Chondrocyte (in vitro differentiated cells): ENCODE results near the gene RASL11B. TPM values are rescaled to one million over a fixed set of nuclear protein-coding genes. Genes with fewer than 3 reads are reported as not detected.

ENCODE experiments used
- DNase-seq: peaks from one replicate; pipeline ENCODE4 v3.0.0; 2021; ENCODE audit warnings: mixed read lengths, low spot score
- H3K27ac Mint-ChIP-seq: one replicate; pipeline ENCODE4 v1.8.0; 2021; ENCODE audit warnings: mild to moderate bottlenecking, moderate library complexity, mixed read lengths; ENCODE audit not compliant: unreplicated experiment
- H3K27me3 Mint-ChIP-seq: 2 replicates; pipeline ENCODE4 v1.8.0; 2021; ENCODE audit warnings: low read depth, mixed read lengths
- H3K36me3 Mint-ChIP-seq: 2 replicates; pipeline ENCODE4 v1.8.0; 2021; ENCODE audit warnings: low read depth, mixed read lengths
- H3K4me1 Mint-ChIP-seq: 2 replicates; pipeline ENCODE4 v1.8.0; 2021; ENCODE audit warnings: low read depth, mild to moderate bottlenecking, mixed read lengths
- H3K4me3 Mint-ChIP-seq: one replicate; pipeline ENCODE4 v1.8.0; 2021; ENCODE audit warnings: mild to moderate bottlenecking, moderate library complexity, mixed read lengths; ENCODE audit not compliant: unreplicated experiment
- H3K9me3 Mint-ChIP-seq: 2 replicates; pipeline ENCODE4 v1.8.0; 2021; ENCODE audit warnings: low read depth, mixed read lengths
- total RNA-seq: library from RNA; stranded (reverse); gene quantifications from 3 replicates; pipeline ENCODE4 v1.2.1, GENCODE V29; 2021
- TF ChIP-seq, protein P1 (sequence below): fragments of 200-600 bp; sonication (generic); IDR thresholded peaks from 2 replicates; pipeline ENCODE4 v1.5.0; 2021; ENCODE audit warnings: antibody characterized with exemption, mild to moderate bottlenecking, moderate library complexity

The RASL11B gene
- total RNA-seq, 1 donor from 2014 or later, result 8.1 TPM

DNA sequence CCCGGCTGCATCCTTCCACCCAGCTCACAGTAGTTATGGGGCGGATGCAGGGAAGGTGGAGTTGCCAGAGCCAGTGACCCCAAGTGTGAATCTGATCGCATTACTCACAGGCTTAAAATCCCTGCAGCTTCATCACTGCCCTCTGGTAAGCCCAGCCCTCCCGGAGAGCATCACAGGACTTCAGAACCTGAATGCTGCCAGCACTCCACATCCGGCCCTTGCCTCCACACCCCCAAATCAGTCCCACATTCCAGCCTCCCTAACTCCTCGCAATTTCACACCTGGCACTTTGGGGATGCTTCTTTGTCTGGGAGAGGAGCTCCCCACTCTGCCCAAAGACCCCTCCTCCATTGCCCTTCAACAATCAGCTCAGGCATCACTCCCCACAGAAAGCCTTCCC lies 15.6 kb downstream of the RASL11B start:
- Mint-ChIP-seq H3K9me3 (no peaks in the 10 kb centered on the region), H3K4me3 (no peak overlapping the region), H3K4me1 (no peaks in the 10 kb centered on the region), H3K36me3 (peaks cover 9% of the 10 kb centered on the region), H3K27me3 (no peaks in the 10 kb centered on the region), H3K27ac (no peak overlapping the region)
- TF ChIP-seq, protein P1, sequence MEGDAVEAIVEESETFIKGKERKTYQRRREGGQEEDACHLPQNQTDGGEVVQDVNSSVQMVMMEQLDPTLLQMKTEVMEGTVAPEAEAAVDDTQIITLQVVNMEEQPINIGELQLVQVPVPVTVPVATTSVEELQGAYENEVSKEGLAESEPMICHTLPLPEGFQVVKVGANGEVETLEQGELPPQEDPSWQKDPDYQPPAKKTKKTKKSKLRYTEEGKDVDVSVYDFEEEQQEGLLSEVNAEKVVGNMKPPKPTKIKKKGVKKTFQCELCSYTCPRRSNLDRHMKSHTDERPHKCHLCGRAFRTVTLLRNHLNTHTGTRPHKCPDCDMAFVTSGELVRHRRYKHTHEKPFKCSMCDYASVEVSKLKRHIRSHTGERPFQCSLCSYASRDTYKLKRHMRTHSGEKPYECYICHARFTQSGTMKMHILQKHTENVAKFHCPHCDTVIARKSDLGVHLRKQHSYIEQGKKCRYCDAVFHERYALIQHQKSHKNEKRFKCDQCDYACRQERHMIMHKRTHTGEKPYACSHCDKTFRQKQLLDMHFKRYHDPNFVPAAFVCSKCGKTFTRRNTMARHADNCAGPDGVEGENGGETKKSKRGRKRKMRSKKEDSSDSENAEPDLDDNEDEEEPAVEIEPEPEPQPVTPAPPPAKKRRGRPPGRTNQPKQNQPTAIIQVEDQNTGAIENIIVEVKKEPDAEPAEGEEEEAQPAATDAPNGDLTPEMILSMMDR, result no peak
- no peak for DNase-seq

DNA sequence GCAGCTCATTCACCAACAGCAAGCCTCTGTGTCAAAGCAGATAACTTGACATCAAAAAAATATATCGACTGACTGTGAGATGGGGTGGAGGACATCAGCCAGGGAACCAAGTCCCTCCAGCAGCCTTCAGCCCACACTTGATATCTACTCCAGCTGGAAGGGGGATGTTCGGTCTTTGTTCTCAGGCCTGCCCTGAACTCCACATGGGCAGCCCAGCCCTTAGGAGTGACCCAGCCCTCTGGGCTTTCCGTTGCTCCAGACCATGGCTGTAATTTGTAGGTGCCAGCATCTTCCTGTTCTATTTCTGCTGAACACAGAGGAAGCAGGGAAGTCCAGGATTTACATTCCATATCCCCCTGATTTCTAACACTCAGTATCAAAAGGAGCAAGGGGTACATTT lies 17.4 kb downstream of the RASL11B start:
- TF ChIP-seq, protein P1, result no peak
- H3K9me3 Mint-ChIP-seq, result no peaks in the 10 kb centered on the region
- peaks cover 8% of the 10 kb centered on the region for H3K36me3 Mint-ChIP-seq
- H3K4me3 Mint-ChIP-seq, result no peak overlapping the region
- no peaks in the 10 kb centered on the region for H3K4me1 Mint-ChIP-seq
- no peak overlapping the region for H3K27ac Mint-ChIP-seq
- DNase-seq, result no peak
- H3K27me3 Mint-ChIP-seq, result no peaks in the 10 kb centered on the region

DNA sequence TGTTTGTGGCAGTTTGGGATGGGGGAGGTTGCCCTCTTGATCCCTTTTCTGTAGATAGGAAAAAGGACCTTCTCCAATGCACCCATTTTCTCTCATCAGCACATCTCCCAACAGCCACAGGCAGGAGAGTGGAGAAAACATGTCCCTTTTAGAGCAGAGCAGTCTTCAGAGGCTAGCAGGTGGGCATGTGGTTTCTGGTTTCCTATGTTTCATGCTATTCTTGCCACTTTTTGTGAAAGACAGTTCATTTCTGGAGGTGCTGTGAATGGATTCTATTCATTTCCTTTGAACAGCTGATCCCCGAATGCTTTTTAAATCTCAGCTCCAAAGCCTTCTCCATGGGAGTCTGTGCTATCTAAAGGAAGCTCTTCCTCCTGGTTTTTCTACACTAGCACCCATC lies 18.9 kb downstream of the RASL11B start:
- H3K27me3 Mint-ChIP-seq, result no peaks in the 10 kb centered on the region
- TF ChIP-seq, protein P1, result no peak
- peaks cover 8% of the 10 kb centered on the region for H3K36me3 Mint-ChIP-seq
- no peak overlapping the region for H3K27ac Mint-ChIP-seq
- no peaks in the 10 kb centered on the region for H3K4me1 Mint-ChIP-seq
- no peak for DNase-seq
- no peak overlapping the region for H3K4me3 Mint-ChIP-seq
- H3K9me3 Mint-ChIP-seq, result no peaks in the 10 kb centered on the region

DNA sequence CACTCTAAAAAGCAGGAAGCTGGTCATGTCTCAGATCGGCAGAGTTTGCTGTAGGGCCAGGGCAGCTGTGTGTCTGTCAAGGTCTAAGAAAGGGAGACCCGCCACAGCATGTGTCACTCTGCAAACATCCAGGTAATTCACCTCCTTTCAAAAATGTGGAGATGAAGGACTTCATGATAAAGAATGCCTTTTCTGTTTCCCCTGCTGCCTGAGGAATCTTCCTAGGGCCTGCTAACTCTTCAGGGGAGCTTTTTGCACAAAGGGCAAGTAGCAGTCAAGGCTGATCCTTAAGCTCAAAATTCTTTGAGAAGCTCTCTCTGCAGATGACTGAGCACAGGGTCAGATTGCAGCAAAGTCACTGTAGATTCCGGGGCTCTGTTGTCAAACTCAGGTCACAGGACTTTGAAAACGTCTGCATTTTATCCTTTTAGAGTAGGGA lies 21.1 kb downstream of the RASL11B start:
- Mint-ChIP-seq H3K36me3 (peaks cover 8% of the 10 kb centered on the region), H3K4me3 (no peak overlapping the region), H3K9me3 (no peaks in the 10 kb centered on the region), H3K4me1 (no peaks in the 10 kb centered on the region), H3K27ac (no peak overlapping the region), H3K27me3 (no peaks in the 10 kb centered on the region)
- TF ChIP-seq, protein P1, result no peak
- no peak for DNase-seq

DNA sequence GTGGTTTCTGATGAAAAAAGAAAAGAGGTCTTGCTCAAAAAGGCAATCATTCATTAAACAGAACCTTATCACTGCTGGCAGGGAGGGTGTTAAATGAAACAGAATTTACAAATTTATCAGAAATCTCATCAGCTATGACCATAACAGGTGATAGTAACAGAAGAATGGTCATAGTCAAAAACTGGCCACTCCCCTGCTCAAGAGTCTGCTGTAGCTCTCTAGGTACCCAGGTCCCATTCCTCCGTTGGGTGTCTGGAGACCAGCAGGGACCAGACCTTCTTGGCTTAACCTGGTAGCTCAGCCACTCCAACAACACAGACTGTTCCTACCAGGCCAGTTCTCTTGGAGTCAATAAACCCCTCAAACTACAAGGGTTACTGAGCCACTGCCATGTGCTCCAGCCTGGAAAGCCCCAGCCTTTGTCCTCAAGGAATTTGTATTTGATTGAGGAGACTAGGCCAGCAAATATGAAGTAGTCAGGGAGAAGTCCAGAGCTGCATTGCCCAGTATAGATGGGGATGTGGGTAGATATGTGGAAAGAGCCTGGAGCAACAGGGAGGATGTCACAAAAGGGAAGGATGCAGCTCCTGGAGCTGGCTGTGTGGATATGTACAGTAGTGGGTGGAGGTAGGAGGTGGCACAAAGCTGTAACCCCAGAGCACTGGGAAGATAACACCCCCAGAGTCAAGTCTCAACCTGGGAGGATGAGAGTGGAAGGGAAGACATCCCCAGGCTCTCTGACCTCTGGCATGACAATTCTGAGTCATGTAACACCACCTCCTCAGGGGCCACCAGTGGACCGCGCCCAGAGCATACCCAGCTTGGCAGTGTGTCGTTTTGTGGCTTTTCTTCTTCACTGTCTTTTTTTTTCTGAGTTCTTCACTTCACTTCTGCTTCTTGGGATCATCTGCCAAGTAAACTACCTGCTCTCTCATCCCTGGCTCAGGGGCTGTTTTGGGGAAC lies 21.9 kb downstream of the RASL11B start:
- no peak overlapping the region for H3K27ac Mint-ChIP-seq
- H3K4me1 Mint-ChIP-seq, result no peaks in the 10 kb centered on the region
- H3K27me3 Mint-ChIP-seq, result no peaks in the 10 kb centered on the region
- no peaks in the 10 kb centered on the region for H3K9me3 Mint-ChIP-seq
- peaks cover 8% of the 10 kb centered on the region for H3K36me3 Mint-ChIP-seq
- H3K4me3 Mint-ChIP-seq, result no peak overlapping the region
- TF ChIP-seq, protein P1, result no peak
- no peak for DNase-seq
